Activated CD8-positive, alpha-beta T cell treated with anti-CD3 and anti-CD28 coated beads for 36 hours (primary cell): ENCODE measurements around the gene ALX3. TPM values are rescaled to one million over a fixed set of nuclear protein-coding genes. Genes with fewer than 3 reads are reported as not detected.

Experiments
- ATAC-seq: fragments of 200-7000 bp; cut with Tn5 transposase; one replicate; pipeline ENCODE4 v1.10.0; 2021; ENCODE audit warnings: mild to moderate bottlenecking, moderate library complexity
- CTCF ChIA-PET: fragments of 350-600 bp; sonication (Branson Sonifier 250); formaldehyde crosslinking; loops from one replicate; lab custom pipeline; 2021; ENCODE audit warnings: antibody characterized with exemption; lab: Charles Lee
- POLR2A ChIA-PET: fragments of 350-600 bp; sonication (Branson Sonifier 250); formaldehyde crosslinking; loops from one replicate; lab custom pipeline; 2021; ENCODE audit warnings: antibody characterized with exemption; lab: Charles Lee
- DNase-seq: peaks from one replicate; pipeline ENCODE4 v3.0.0-alpha.2; 2020
- H3K27ac Mint-ChIP-seq: one replicate; pipeline ENCODE4 v1.8.0; 2021; ENCODE audit warnings: mild to moderate bottlenecking, mixed read lengths
- H3K27me3 Mint-ChIP-seq: one replicate; pipeline ENCODE4 v1.8.0; 2021; ENCODE audit warnings: mixed read lengths
- H3K36me3 Mint-ChIP-seq: one replicate; pipeline ENCODE4 v1.8.0; 2021; ENCODE audit warnings: low read depth, mixed read lengths
- H3K4me1 Mint-ChIP-seq: one replicate; pipeline ENCODE4 v1.8.0; 2021; ENCODE audit warnings: low read depth, mixed read lengths
- H3K4me3 Mint-ChIP-seq: one replicate; pipeline ENCODE4 v1.8.0; 2021; ENCODE audit warnings: mild to moderate bottlenecking, moderate library complexity, mixed read lengths
- H3K9me3 Mint-ChIP-seq: one replicate; pipeline ENCODE4 v1.8.0; 2021; ENCODE audit warnings: mixed read lengths
- CTCF ChIP-seq: fragments of 200-600 bp; IDR thresholded peaks from one replicate; pipeline ENCODE4 v1.8.0; 2022; ENCODE audit warnings: antibody characterized with exemption, mild to moderate bottlenecking
- intact Hi-C: fragments of 100-400 bp; cut with micrococcal nuclease; formaldehyde crosslinking; loops from one replicate; pipeline ENCODE4 v1.10.0; 2022
- total RNA-seq, 2 experiments: library from RNA; stranded (reverse); gene quantifications; one replicate each; pipeline ENCODE4 v1.2.3, GENCODE V29; 2021

ALX3 gene
- total RNA-seq = not detected

GRCh38 chr1:110070671-110071242, at the start of gene ALX3:
Gene ALX3 (minus strand): TSS chr1:110070672. CDS start chr1:110070612, 60 bp downstream.
- H3K27ac Mint-ChIP-seq = no peak within 1 kb of the TSS
- intact Hi-C loops = no loop called here
- no peaks in the 10 kb centered on the region for H3K36me3 Mint-ChIP-seq
- ChIA-PET CTCF (interaction anchor here (0.9 to 4.1 kb wide), 8 partner anchors 11 to 41 kb away, joined by 4 to 22 read pairs (median 5); no protein-coding TSS in a partner anchor), POLR2A (no interaction called here)
- H3K4me3 Mint-ChIP-seq = no peak within 1 kb of the TSS
- H3K27me3 Mint-ChIP-seq = peaks cover 57% of the 10 kb centered on the region
- DNase-seq (no peak), ATAC-seq (no peak)
- TF ChIP-seq CTCF = no peak
- no peaks in the 10 kb centered on the region for H3K9me3 Mint-ChIP-seq
- H3K4me1 Mint-ChIP-seq = peaks cover 12% of the 10 kb centered on the region

GRCh38 chr1:110119843-110120242, 49.4 kb upstream of the ALX3 start:
- DNase-seq (no peak), ATAC-seq (no peak)
- Mint-ChIP-seq H3K4me3 (no peak overlapping the region), H3K27ac (no peak overlapping the region), H3K27me3 (peaks cover 8% of the 10 kb centered on the region), H3K36me3 (peaks cover 3% of the 10 kb centered on the region), H3K4me1 (peaks cover 12% of the 10 kb centered on the region), H3K9me3 (peaks cover 6% of the 10 kb centered on the region)
- intact Hi-C loops = no loop called here
- POLR2A ChIA-PET = no interaction called here
- CTCF ChIA-PET = interaction anchor here (1.8 to 2.1 kb wide), 2 partner anchors 14 to 15 kb away, joined by 5 to 7 read pairs; no protein-coding TSS in a partner anchor
- no peak for TF ChIP-seq CTCF

GRCh38 chr1:110118636-110119396, 48.3 kb upstream of the ALX3 start:
- POLR2A ChIA-PET = no interaction called here
- Mint-ChIP-seq H3K36me3 (peaks cover 3% of the 10 kb centered on the region), H3K4me3 (no peak overlapping the region), H3K9me3 (peaks cover 6% of the 10 kb centered on the region), H3K27ac (no peak overlapping the region), H3K27me3 (peaks cover 8% of the 10 kb centered on the region), H3K4me1 (peaks cover 12% of the 10 kb centered on the region)
- no peak for TF ChIP-seq CTCF
- CTCF ChIA-PET = interaction anchor here (1.8 to 19.4 kb wide), 5 partner anchors 13 to 65 kb away, joined by 5 to 251 read pairs (median 31); no protein-coding TSS in a partner anchor
- ATAC-seq (peak; percentile 89), DNase-seq (peak; percentile 66)
- intact Hi-C loops = no loop called here

- Mint-ChIP-seq H3K4me1 (peaks cover 10% of the 10 kb centered on the region), H3K27me3 (peaks cover 14% of the 10 kb centered on the region), H3K27ac (no peak overlapping the region), H3K36me3 (no peaks in the 10 kb centered on the region), H3K9me3 (no peaks in the 10 kb centered on the region), H3K4me3 (no peak overlapping the region)
- ChIA-PET CTCF (interaction anchor here (1.2 to 19.4 kb wide), 6 partner anchors 10 to 85 kb away, joined by 5 to 251 read pairs (median 22); no protein-coding TSS in a partner anchor), POLR2A (no interaction called here)
- ATAC-seq = no peak
- intact Hi-C loops = no loop called here
- no peak for DNase-seq
- TF ChIP-seq CTCF = no peak
Measured at GRCh38 chr1:110114784-110115183, 44.3 kb upstream of the ALX3 start.

- POLR2A ChIA-PET = no interaction called here
- H3K27ac Mint-ChIP-seq = no peak overlapping the region
- no peaks in the 10 kb centered on the region for H3K9me3 Mint-ChIP-seq
- CTCF ChIA-PET = interaction anchor here (1.3 to 19.4 kb wide), 4 partner anchors 9 to 84 kb away, joined by 5 to 251 read pairs (median 32); no protein-coding TSS in a partner anchor
- ATAC-seq (no peak), DNase-seq (no peak)
- H3K27me3 Mint-ChIP-seq = peaks cover 16% of the 10 kb centered on the region
- H3K4me3 Mint-ChIP-seq = no peak overlapping the region
- intact Hi-C loops = no loop called here
- peaks cover 6% of the 10 kb centered on the region for H3K4me1 Mint-ChIP-seq
- no peaks in the 10 kb centered on the region for H3K36me3 Mint-ChIP-seq
- no peak for TF ChIP-seq CTCF
Measured at GRCh38 chr1:110114173-110114572, 43.7 kb upstream of the ALX3 start.
